ENCODE measurements around the gene CCDC171. TPM values are rescaled to one million over a fixed set of nuclear protein-coding genes. Genes with fewer than 3 reads are reported as not detected.

CCDC171 gene
- total RNA-seq, 1 experiment from 2014 or later, result 2.4 TPM

DNA sequence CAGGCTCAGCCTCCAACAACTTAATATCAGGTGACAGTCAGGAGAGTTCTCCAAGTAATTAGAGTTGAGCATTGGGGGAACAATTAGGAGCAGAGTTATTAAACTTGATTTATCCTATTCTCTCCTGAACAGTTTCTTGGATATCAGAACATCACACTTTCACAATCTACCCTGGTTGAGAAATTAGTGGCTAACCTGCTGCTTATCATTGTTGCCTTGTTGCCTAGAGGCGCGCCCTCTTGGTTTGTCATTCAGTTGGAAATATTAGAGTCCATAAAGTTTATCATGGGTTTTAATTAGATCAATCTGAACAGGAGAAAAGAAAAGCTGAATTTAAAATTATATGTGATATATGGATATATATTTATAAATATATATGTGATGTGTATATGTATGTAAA, 291.1 kb downstream of the CCDC171 start:
- Mint-ChIP-seq H3K36me3 (ENCODE audit: insufficient read depth in 1 of 3, low read depth in 3 of 3) (no peaks in the 10 kb centered on the region), H3K9me3 (no peaks in the 10 kb centered on the region), H3K4me3 (no peak overlapping the region), H3K4me1 (no peaks in the 10 kb centered on the region), H3K27me3 (ENCODE audit: low read depth) (no peaks in the 10 kb centered on the region), H3K27ac (peak overlapping the region in 1 of 3 experiments; percentile 45; a peak in 1 of 7 replicates)
- Histone ChIP-seq H3K4me2 (ENCODE audit: insufficient read depth, insufficient read length, low read length) (no peak overlapping the region), H3K23ac (ENCODE audit: insufficient read length, low read depth, low read length) (no peak overlapping the region), H4K5ac (ENCODE audit: insufficient read length, low read depth, low read length) (no peak overlapping the region), H3K9me3 (ENCODE audit: control insufficient read depth, low read depth, low read length) (no peaks in the 10 kb centered on the region), H3K56ac (ENCODE audit: insufficient read length, low read depth, low read length) (no peak overlapping the region), H2BK120ac (ENCODE audit: low read depth, low read length, poor library complexity, severe bottlenecking) (no peak overlapping the region), H3K79me1 (ENCODE audit: insufficient read depth, low read depth, low read length, poor library complexity, severe bottlenecking) (no peaks in the 10 kb centered on the region), H4K20me1 (ENCODE audit: control insufficient read depth, insufficient read depth, insufficient read length) (no peaks in the 10 kb centered on the region), H3K79me2 (ENCODE audit: insufficient read depth, low read length) (no peaks in the 10 kb centered on the region), H2AK5ac (ENCODE audit: insufficient read length, low read length) (no peak overlapping the region), H3K27ac (ENCODE audit: insufficient read length, low read depth, low read length) (no peak overlapping the region), H2AFZ (ENCODE audit: low read length) (no peak overlapping the region), H2BK5ac (ENCODE audit: insufficient read length, low read length) (no peak overlapping the region), H2BK20ac (ENCODE audit: low read depth, low read length, poor library complexity, severe bottlenecking) (no peak overlapping the region), H3K18ac (ENCODE audit: insufficient read length, low read depth, low read length) (no peak overlapping the region), H4K91ac (ENCODE audit: insufficient read length, low read depth, low read length) (no peak overlapping the region), H3K4ac (ENCODE audit: low read depth, low read length) (no peak overlapping the region), H3K14ac (ENCODE audit: insufficient read depth, low read length) (no peak overlapping the region), H3K27me3 (ENCODE audit: insufficient read depth, low read length) (no peaks in the 10 kb centered on the region), H3K4me1 (ENCODE audit: insufficient read depth, low read length) (no peaks in the 10 kb centered on the region), H3K9ac (ENCODE audit: extremely low read depth, insufficient read length, low read length) (no peak overlapping the region), H3T11ph (ENCODE audit: low read length) (no peak overlapping the region), H4K8ac (replicated peaks; ENCODE audit: insufficient read length, low read depth, low read length) (no peak overlapping the region), H2BK12ac (ENCODE audit: insufficient read length, low read depth, low read length) (no peak overlapping the region), H2BK15ac (ENCODE audit: low read depth, low read length) (no peak overlapping the region), H3K23me2 (ENCODE audit: insufficient read length, low read depth, low read length, poor library complexity, severe bottlenecking) (no peaks in the 10 kb centered on the region)
- no peak for DNase-seq
- TF ChIP-seq, protein P1, sequence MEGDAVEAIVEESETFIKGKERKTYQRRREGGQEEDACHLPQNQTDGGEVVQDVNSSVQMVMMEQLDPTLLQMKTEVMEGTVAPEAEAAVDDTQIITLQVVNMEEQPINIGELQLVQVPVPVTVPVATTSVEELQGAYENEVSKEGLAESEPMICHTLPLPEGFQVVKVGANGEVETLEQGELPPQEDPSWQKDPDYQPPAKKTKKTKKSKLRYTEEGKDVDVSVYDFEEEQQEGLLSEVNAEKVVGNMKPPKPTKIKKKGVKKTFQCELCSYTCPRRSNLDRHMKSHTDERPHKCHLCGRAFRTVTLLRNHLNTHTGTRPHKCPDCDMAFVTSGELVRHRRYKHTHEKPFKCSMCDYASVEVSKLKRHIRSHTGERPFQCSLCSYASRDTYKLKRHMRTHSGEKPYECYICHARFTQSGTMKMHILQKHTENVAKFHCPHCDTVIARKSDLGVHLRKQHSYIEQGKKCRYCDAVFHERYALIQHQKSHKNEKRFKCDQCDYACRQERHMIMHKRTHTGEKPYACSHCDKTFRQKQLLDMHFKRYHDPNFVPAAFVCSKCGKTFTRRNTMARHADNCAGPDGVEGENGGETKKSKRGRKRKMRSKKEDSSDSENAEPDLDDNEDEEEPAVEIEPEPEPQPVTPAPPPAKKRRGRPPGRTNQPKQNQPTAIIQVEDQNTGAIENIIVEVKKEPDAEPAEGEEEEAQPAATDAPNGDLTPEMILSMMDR (conservative IDR thresholded peaks at IDR 0.05), result no peak
- WGBS (ENCODE audit: extremely low coverage, insufficient read length, low lambda C conversion rate), result no CpG with 5 or more reads among the region's 2 CpGs

All from H9 (cell line).